Gastroesophageal sphincter (tissue), 4 donors: ENCODE data around the gene TP53I3. TPM values are rescaled to one million over a fixed set of nuclear protein-coding genes. Genes with fewer than 3 reads are reported as not detected.
A peak's percentile ranks its signal among the peaks of the same experiment; 100 is the strongest.

ENCODE experiments used
- ATAC-seq: fragments of 150-250 bp; one replicate; pipeline ENCODE4 v1.9.1; 2016; ENCODE audit warnings: mild to moderate bottlenecking, moderate library complexity
- H3K27ac ChIP-seq, 4 donors: fragments of 200-600 bp; sonication (generic) in 3 of 4; 1 replicate in 3 of 4; 2 replicates in 1 of 4; pipeline ENCODE4 v1.5.1; 2016 to 2019
- H3K27me3 ChIP-seq: fragments of 200-600 bp; sonication (generic); one replicate; pipeline ENCODE4 v1.5.1; 2019
- H3K36me3 ChIP-seq, 2 donors: fragments of 200-600 bp; sonication (generic); one replicate each; pipeline ENCODE4 v1.5.1; 2019; ENCODE audit warnings: control low read depth in 1 of 2
- H3K4me1 ChIP-seq, 3 donors: fragments of 200-600 bp; sonication (generic); 1 replicate in 2 of 3; 2 replicates in 1 of 3; pipeline ENCODE4 v1.5.1; 2016 to 2019; ENCODE audit warnings: control low read depth in 2 of 3
- H3K4me3 ChIP-seq, 2 donors: fragments of 200-600 bp; sonication (generic); one replicate each; pipeline ENCODE4 v1.5.1; 2019; ENCODE audit warnings: mild to moderate bottlenecking in 1 of 2, moderate library complexity in 1 of 2
- H3K9me3 ChIP-seq, 3 donors: fragments of 200-600 bp; sonication (generic); one replicate each; pipeline ENCODE4 v1.5.1; 2017 to 2019; ENCODE audit warnings: control low read depth in 2 of 3
- CTCF ChIP-seq, 4 experiments: fragments of 200-600 bp in 2 of 4; fragments of 450-650 bp in 2 of 4; sonication (generic) in 1 of 4; IDR thresholded peaks; one replicate each; pipeline ENCODE4 v1.5.1; 2017 to 2019; ENCODE audit warnings: antibody characterized with exemption in 4 of 4, mild to moderate bottlenecking in 2 of 4, moderate library complexity in 2 of 4
- EP300 ChIP-seq: sonication (generic); formaldehyde crosslinking; IDR thresholded peaks from one replicate; pipeline ENCODE4 v1.6.1; 2017; ENCODE audit warnings: antibody characterized with exemption, mild to moderate bottlenecking
- POLR2A ChIP-seq, 2 donors: fragments of 450-650 bp; IDR thresholded peaks; one replicate each; pipeline ENCODE4 v1.6.1; 2017; ENCODE audit warnings: antibody characterized with exemption in 2 of 2, mild to moderate bottlenecking in 2 of 2, moderate library complexity in 1 of 2
- POLR2AphosphoS5 ChIP-seq: sonication (generic); formaldehyde crosslinking; IDR thresholded peaks from one replicate; pipeline ENCODE4 v1.6.1; 2017; ENCODE audit warnings: antibody characterized with exemption
- WGBS, 2 donors: methylation state at CpG; one replicate each; pipeline ENCODE4 v1.1.5; 2018; ENCODE audit warnings: low coverage in 1 of 2; 5-methylcytosine and 5-hydroxymethylcytosine counted together
- total RNA-seq, 4 donors: library from RNA; depleted of rRNA; stranded (reverse); fragments of >200 nt; gene quantifications; one replicate each; pipeline ENCODE4 v1.1.0, GENCODE V29; 2016

TP53I3 gene
- total RNA-seq, 4 donors from 2014 or later, result 5.6 to 10.1 (median 8.9) TPM

GRCh38 chr2:24080701-24081100, 3.9 kb downstream of the TP53I3 start:
- 38 to 40% methylated on average over 2 of the region's 2 CpGs for WGBS, 2 donors
- ATAC-seq, result no peak
- H3K27me3 ChIP-seq, result no peaks in the 10 kb centered on the region
- H3K9me3 ChIP-seq, result no peaks in the 10 kb centered on the region
- TF ChIP-seq POLR2AphosphoS5 (no peak), EP300 (no peak), POLR2A (IDR thresholded peaks at IDR 0.05) (no peak), CTCF (IDR thresholded peaks at IDR 0.05) (no peak)
- H3K4me1 ChIP-seq, result peaks cover 0 to 39% (median 18%) of the 10 kb centered on the region in 3 donors
- no peak overlapping the region for H3K4me3 ChIP-seq
- H3K27ac ChIP-seq, result no peak overlapping the region
- H3K36me3 ChIP-seq, result peaks cover 0 to 44% of the 10 kb centered on the region in 2 donors

- H3K36me3 ChIP-seq, result peaks cover 0 to 61% of the 10 kb centered on the region in 2 donors
- peak overlapping the region; percentile 84 to 86 for H3K4me3 ChIP-seq
- no peaks in the 10 kb centered on the region for H3K9me3 ChIP-seq
- H3K27ac ChIP-seq, result peak overlapping the region; percentile 52 to 99 (median 94)
- WGBS, 2 donors, result 65 to 87% methylated on average over 2 of the region's 2 CpGs
- no peak for ATAC-seq
- H3K27me3 ChIP-seq, result no peaks in the 10 kb centered on the region
- TF ChIP-seq CTCF (IDR thresholded peaks at IDR 0.05), result no peak
- TF ChIP-seq POLR2A (IDR thresholded peaks at IDR 0.05), result no peak
- no peak for TF ChIP-seq POLR2AphosphoS5
- TF ChIP-seq EP300, result no peak
- peaks cover 0 to 39% (median 13%) of the 10 kb centered on the region in 3 donors for H3K4me1 ChIP-seq
These were observed 6.8 kb downstream of the TP53I3 start for GRCh38 chr2:24077879-24078278.

GRCh38 chr2:24077535-24077877, 7.1 kb downstream of the TP53I3 start:
- Histone ChIP-seq H3K9me3 (no peaks in the 10 kb centered on the region), H3K4me1 (peaks cover 0 to 36% (median 13%) of the 10 kb centered on the region in 3 donors), H3K27me3 (no peaks in the 10 kb centered on the region), H3K4me3 (peak overlapping the region; percentile 84 to 86), H3K36me3 (peaks cover 0 to 61% of the 10 kb centered on the region in 2 donors), H3K27ac (peak overlapping the region; percentile 52 to 99 (median 94))
- whole genome bisulfite sequencing, 2 donors, result 7 to 14% methylated on average over 2 to 9 of the region's 9 CpGs
- no peak for TF ChIP-seq CTCF (IDR thresholded peaks at IDR 0.05)
- no peak for TF ChIP-seq POLR2A (IDR thresholded peaks at IDR 0.05)
- no peak for TF ChIP-seq EP300
- no peak for TF ChIP-seq POLR2AphosphoS5
- no peak for ATAC-seq

- no peak for TF ChIP-seq POLR2A (IDR thresholded peaks at IDR 0.05)
- TF ChIP-seq CTCF (IDR thresholded peaks at IDR 0.05), result no peak
- TF ChIP-seq POLR2AphosphoS5, result no peak
- no peak for TF ChIP-seq EP300
- peaks cover 0 to 36% (median 13%) of the 10 kb centered on the region in 3 donors for H3K4me1 ChIP-seq
- H3K27me3 ChIP-seq, result no peaks in the 10 kb centered on the region
- H3K9me3 ChIP-seq, result no peaks in the 10 kb centered on the region
- WGBS, 2 donors, result 4% methylated on average over 14 to 24 of the region's 41 CpGs
- ATAC-seq, result peak; percentile 0
- peak overlapping the region; percentile 84 to 86 for H3K4me3 ChIP-seq
- peaks cover 0 to 61% of the 10 kb centered on the region in 2 donors for H3K36me3 ChIP-seq
- H3K27ac ChIP-seq, result peak overlapping the region; percentile 52 to 99 (median 94)
These were observed 7.6 kb downstream of the TP53I3 start for GRCh38 chr2:24076849-24077534.
